Skeletal muscle satellite cell (primary cell): ENCODE results near the gene FAAP24.
"Not testable (repeated sequence)": the region's sequence is repeated elsewhere in the genome, so short reads cannot be mapped to it uniquely, and the experiment has no call there.

ENCODE experiments used
- H3K27me3 ChIP-seq: 2 replicates; pipeline ENCODE4 v1.7.0; 2013; ENCODE audit warnings: low read length; ENCODE audit not compliant: control insufficient read depth, insufficient read depth
- H3K36me3 ChIP-seq: 2 replicates; pipeline ENCODE4 v1.7.0; 2013; ENCODE audit warnings: mild to moderate bottlenecking, control low read depth, low read length; ENCODE audit not compliant: insufficient read depth
- H3K4me1 ChIP-seq: 2 replicates; pipeline ENCODE4 v1.7.0; 2013; ENCODE audit warnings: low read length; ENCODE audit not compliant: control insufficient read depth, insufficient read depth
- H3K4me2 ChIP-seq: 2 replicates; pipeline ENCODE4 v1.7.0; 2013; ENCODE audit warnings: mild to moderate bottlenecking, low read length
- H3K4me3 ChIP-seq: 2 replicates; pipeline ENCODE4 v1.7.0; 2013; ENCODE audit warnings: low read length
- H3K9ac ChIP-seq: 2 replicates; pipeline ENCODE4 v1.7.0; 2013; ENCODE audit warnings: mild to moderate bottlenecking, low read depth, low read length, moderate library complexity
- H3K9me3 ChIP-seq: replicated peaks from 2 replicates; pipeline ENCODE4 v1.7.0; 2013; ENCODE audit warnings: mild to moderate bottlenecking, control low read depth, low read length

FAAP24 gene

GRCh38 chr19:32971012-32971595 is 938 bp upstream of the FAAP24 start:
- H3K4me3 ChIP-seq: peak overlapping the region; percentile 83
- peak overlapping the region; percentile 80 for H3K9ac ChIP-seq
- H3K4me2 ChIP-seq: peak overlapping the region; percentile 87
- H3K4me1 ChIP-seq: no peaks in the 10 kb centered on the region
- no peaks in the 10 kb centered on the region for H3K9me3 ChIP-seq
- no peaks in the 10 kb centered on the region for H3K36me3 ChIP-seq
- H3K27me3 ChIP-seq: no peaks in the 10 kb centered on the region

GRCh38 chr19:32976223-32976805 is 4.3 kb downstream of the FAAP24 start:
- no peak overlapping the region for H3K9ac ChIP-seq
- H3K36me3 ChIP-seq: no peaks in the 10 kb centered on the region
- H3K4me3 ChIP-seq: no peak overlapping the region
- H3K9me3 ChIP-seq: no peaks in the 10 kb centered on the region
- no peak overlapping the region for H3K4me2 ChIP-seq
- no peaks in the 10 kb centered on the region for H3K4me1 ChIP-seq
- H3K27me3 ChIP-seq: no peaks in the 10 kb centered on the region

DNA sequence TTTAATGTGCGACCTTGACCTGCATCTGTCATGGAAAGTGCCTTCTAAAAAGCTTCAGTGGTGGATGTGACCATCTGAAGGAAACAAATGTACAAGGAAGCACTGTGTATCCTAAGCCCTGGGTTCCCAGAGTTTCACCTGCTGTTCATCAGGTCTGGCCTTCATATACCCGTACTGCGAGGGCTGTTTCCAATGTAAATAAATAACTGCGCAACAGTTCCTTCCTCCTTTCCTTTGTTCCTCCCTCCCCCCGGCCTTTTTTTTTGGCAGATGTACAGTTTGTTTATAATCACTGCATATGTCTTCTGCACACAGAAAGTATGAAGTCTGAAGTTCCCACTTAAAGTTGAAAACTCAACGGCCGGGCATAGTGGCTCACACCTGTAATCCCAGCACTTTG is 5.2 kb downstream of the FAAP24 start:
- no peaks in the 10 kb centered on the region for H3K4me1 ChIP-seq
- H3K9me3 ChIP-seq: no peaks in the 10 kb centered on the region
- no peak overlapping the region for H3K9ac ChIP-seq
- H3K36me3 ChIP-seq: no peaks in the 10 kb centered on the region
- H3K4me3 ChIP-seq: no peak overlapping the region
- no peaks in the 10 kb centered on the region for H3K27me3 ChIP-seq
- H3K4me2 ChIP-seq: no peak overlapping the region

DNA sequence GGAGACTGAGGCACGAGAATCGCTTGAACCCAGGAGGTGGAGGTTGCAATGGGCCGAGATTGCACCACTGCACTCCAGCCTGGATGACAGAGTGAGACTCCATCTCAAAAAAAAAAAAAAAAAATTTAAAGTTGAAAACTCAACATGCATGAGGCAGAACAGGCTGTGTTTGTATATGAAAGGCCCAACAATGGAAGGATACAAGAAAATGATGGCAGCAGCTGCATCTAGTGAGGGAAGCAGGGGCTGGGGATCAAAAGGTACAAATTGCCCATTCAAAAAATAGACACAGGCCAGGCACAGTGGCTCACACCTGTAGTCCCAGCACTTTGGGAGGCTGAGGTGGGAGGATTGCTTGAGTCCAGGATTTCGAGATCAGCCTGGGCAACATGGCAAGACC is 5.8 kb downstream of the FAAP24 start:
- not testable (repeated sequence) for H3K4me3 ChIP-seq, H3K9ac ChIP-seq, H3K27me3 ChIP-seq, H3K36me3 ChIP-seq, H3K9me3 ChIP-seq, H3K4me2 ChIP-seq, H3K4me1 ChIP-seq

GRCh38 chr19:32979807-32980206 is 7.8 kb downstream of the FAAP24 start:
- not testable (repeated sequence) for H3K9ac ChIP-seq, H3K27me3 ChIP-seq, H3K9me3 ChIP-seq, H3K4me3 ChIP-seq, H3K4me2 ChIP-seq, H3K36me3 ChIP-seq, H3K4me1 ChIP-seq

DNA sequence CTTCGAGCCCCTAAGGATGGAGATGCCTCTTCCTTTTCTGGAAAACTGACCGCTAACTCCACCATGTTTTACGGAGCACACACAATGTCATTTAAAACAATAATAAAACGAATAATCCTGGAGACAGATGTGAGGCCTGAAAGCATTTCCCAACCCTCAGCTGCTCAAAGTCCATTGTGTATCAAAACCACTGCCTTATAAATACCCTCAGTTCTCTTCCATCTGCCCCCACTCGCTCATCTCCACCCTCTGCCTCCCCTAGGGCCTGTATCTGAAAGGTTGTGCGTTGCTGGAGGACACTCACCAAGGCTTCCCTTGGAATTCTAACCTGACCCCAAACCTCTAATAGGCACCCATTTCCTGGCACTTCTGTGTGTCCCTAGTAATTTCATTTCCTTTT is 10.4 kb downstream of the FAAP24 start:
- H3K9ac ChIP-seq, H3K36me3 ChIP-seq, H3K9me3 ChIP-seq, H3K4me2 ChIP-seq, H3K27me3 ChIP-seq, H3K4me3 ChIP-seq, H3K4me1 ChIP-seq: not testable (repeated sequence)

- H3K9ac ChIP-seq, H3K9me3 ChIP-seq, H3K4me1 ChIP-seq, H3K36me3 ChIP-seq, H3K4me3 ChIP-seq, H3K4me2 ChIP-seq, H3K27me3 ChIP-seq: not testable (repeated sequence)
Measured at GRCh38 chr19:32988254-32988653, 16.2 kb downstream of the FAAP24 start.

DNA sequence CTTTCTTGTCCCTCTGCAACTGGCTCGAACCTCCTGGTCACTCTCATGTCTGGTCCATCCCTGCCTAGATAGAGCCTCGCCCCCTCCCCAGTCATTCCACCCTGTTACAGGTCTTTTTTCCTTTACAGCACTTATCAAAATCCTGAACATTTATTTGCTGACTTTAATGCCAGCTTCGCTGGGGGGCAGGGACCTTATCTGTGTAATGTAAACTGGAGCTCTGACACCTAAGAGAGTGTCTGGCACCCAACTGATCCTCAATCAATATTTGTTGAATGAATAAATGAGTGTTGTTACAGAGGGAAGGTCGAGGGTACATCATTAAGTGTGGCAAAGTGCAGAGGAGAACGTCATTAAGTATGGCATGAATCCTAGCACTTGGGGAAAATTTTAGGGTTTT is 16.7 kb downstream of the FAAP24 start:
- no peak overlapping the region for H3K4me2 ChIP-seq
- no peaks in the 10 kb centered on the region for H3K4me1 ChIP-seq
- no peaks in the 10 kb centered on the region for H3K27me3 ChIP-seq
- no peaks in the 10 kb centered on the region for H3K9me3 ChIP-seq
- no peaks in the 10 kb centered on the region for H3K36me3 ChIP-seq
- no peak overlapping the region for H3K9ac ChIP-seq
- no peak overlapping the region for H3K4me3 ChIP-seq

DNA sequence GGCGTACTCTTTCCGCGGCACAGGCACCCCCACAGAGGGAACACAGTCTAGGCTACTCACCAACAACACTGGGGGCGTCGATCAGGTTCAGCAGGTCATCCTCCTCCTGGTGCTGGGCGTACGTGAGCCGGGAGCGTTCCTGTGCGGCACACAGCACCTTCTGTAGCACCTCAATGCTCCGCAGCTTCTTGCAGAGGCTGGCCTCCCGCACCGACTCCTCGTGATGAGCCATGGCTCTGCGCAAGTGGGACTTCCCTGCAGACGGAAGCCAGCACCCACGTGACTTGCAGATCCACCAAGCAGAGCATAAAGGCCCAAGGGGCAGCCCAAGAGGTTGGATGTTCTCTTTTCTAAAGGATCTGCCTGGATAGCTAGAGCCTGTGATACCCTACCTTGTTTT is 23.9 kb downstream of the FAAP24 start:
- H3K9me3 ChIP-seq, H3K4me3 ChIP-seq, H3K27me3 ChIP-seq, H3K9ac ChIP-seq, H3K36me3 ChIP-seq, H3K4me1 ChIP-seq, H3K4me2 ChIP-seq: not testable (repeated sequence)

- H3K4me3 ChIP-seq, H3K9ac ChIP-seq, H3K4me1 ChIP-seq, H3K36me3 ChIP-seq, H3K4me2 ChIP-seq, H3K27me3 ChIP-seq, H3K9me3 ChIP-seq: not testable (repeated sequence)
Measured at GRCh38 chr19:32997061-32997464, 25.0 kb downstream of the FAAP24 start.

- Histone ChIP-seq H3K9me3 (no peaks in the 10 kb centered on the region), H3K4me3 (no peak overlapping the region), H3K4me2 (no peak overlapping the region), H3K27me3 (no peaks in the 10 kb centered on the region), H3K9ac (no peak overlapping the region), H3K36me3 (no peaks in the 10 kb centered on the region), H3K4me1 (no peaks in the 10 kb centered on the region)
Measured at GRCh38 chr19:32997716-32998355, 25.8 kb downstream of the FAAP24 start.

DNA sequence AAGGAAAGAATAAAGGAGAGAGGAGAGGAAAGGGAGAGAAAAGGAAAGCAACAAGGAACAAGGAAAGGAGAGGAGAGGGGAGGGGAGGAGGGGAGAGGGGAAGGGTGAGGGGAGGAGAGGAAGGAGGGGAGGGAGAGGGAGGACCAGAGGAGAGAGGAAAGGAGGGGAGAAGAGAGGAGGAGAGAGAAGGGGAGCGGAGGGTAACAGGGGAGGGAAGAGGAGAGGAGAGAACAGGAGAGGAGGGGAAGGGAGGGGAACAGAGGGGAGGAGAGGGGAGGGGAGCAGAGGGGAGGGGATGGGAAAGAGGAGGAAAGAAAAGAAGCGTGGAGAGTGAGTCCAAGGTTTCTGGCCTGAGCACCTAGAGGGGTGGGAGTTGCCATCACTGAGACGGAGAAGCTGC is 26.7 kb downstream of the FAAP24 start:
- Histone ChIP-seq H3K4me3 (no peak overlapping the region), H3K9me3 (no peaks in the 10 kb centered on the region), H3K27me3 (no peaks in the 10 kb centered on the region), H3K36me3 (no peaks in the 10 kb centered on the region), H3K4me2 (no peak overlapping the region), H3K4me1 (no peaks in the 10 kb centered on the region), H3K9ac (no peak overlapping the region)
